ENCODE measurements around the gene SAMD8.
A peak's percentile ranks its signal among the peaks of the same experiment; 100 is the strongest.

The SAMD8 gene

GRCh38 chr10:75223507-75223906 is 112.1 kb downstream of the SAMD8 start:
- no peak for DNase-seq (ENCODE audit: low spot score)

- DNase-seq (ENCODE audit: low spot score), result no peak
Observed at GRCh38 chr10:75226095-75226494, 114.6 kb downstream of the SAMD8 start.

- DNase-seq (ENCODE audit: low spot score), result no peak
Observed at GRCh38 chr10:75226656-75227055, 115.2 kb downstream of the SAMD8 start.

GRCh38 chr10:75228278-75228677 is 116.8 kb downstream of the SAMD8 start:
- no peak for DNase-seq (ENCODE audit: low spot score)

GRCh38 chr10:75228834-75229233 is 117.4 kb downstream of the SAMD8 start:
- no peak for DNase-seq (ENCODE audit: low spot score)

GRCh38 chr10:75229971-75230370 is 118.5 kb downstream of the SAMD8 start:
- DNase-seq (ENCODE audit: low spot score), result no peak

- DNase-seq (ENCODE audit: low spot score), result peak; percentile 84
Observed at GRCh38 chr10:75230600-75231038, 119.2 kb downstream of the SAMD8 start.

Data from ecto neural progenitor cell (in vitro differentiated cells).